HG02642 (cell line): ENCODE measurements around the gene CADM1.

ENCODE experiments used
- ATAC-seq: cut with Tn5 transposase; IDR thresholded peaks from one replicate; pipeline ENCODE4 v1.9.1; 2021; ENCODE audit warnings: mild to moderate bottlenecking; ENCODE audit not compliant: unreplicated experiment, poor library complexity

The CADM1 gene

GRCh38 chr11:115453693-115454490 is 50.3 kb downstream of the CADM1 start:
- ATAC-seq, result no peak

GRCh38 chr11:115452241-115452640 is 52.0 kb downstream of the CADM1 start:
- ATAC-seq, result no peak

GRCh38 chr11:115450519-115450918 is 53.7 kb downstream of the CADM1 start:
- no peak for ATAC-seq

GRCh38 chr11:115447273-115447864 is 56.8 kb downstream of the CADM1 start:
- no peak for ATAC-seq

GRCh38 chr11:115446214-115446613 is 58.0 kb downstream of the CADM1 start:
- no peak for ATAC-seq

GRCh38 chr11:115444542-115444941 is 59.7 kb downstream of the CADM1 start:
- ATAC-seq, result no peak

GRCh38 chr11:115439969-115440540 is 64.2 kb downstream of the CADM1 start:
- ATAC-seq, result no peak

- no peak for ATAC-seq
Measured at GRCh38 chr11:115439385-115439784, 64.8 kb downstream of the CADM1 start.

GRCh38 chr11:115437902-115438575 is 66.2 kb downstream of the CADM1 start:
- no peak for ATAC-seq

GRCh38 chr11:115430345-115430744 is 73.9 kb downstream of the CADM1 start:
- ATAC-seq, result no peak

- no peak for ATAC-seq
Measured at GRCh38 chr11:115428306-115428705, 75.9 kb downstream of the CADM1 start.

GRCh38 chr11:115425816-115426215 is 78.4 kb downstream of the CADM1 start:
- no peak for ATAC-seq

- ATAC-seq, result no peak
Measured at GRCh38 chr11:115425250-115425649, 79.0 kb downstream of the CADM1 start.

- no peak for ATAC-seq
Measured at GRCh38 chr11:115423728-115424459, 80.3 kb downstream of the CADM1 start.

GRCh38 chr11:115421992-115422689 is 82.1 kb downstream of the CADM1 start:
- ATAC-seq, result no peak

- no peak for ATAC-seq
Measured at GRCh38 chr11:115421352-115421991, 82.7 kb downstream of the CADM1 start.

GRCh38 chr11:115420505-115420904 is 83.7 kb downstream of the CADM1 start:
- no peak for ATAC-seq

GRCh38 chr11:115418626-115419025 is 85.6 kb downstream of the CADM1 start:
- no peak for ATAC-seq

GRCh38 chr11:115418081-115418480 is 86.1 kb downstream of the CADM1 start:
- ATAC-seq, result no peak
